HG02678 (cell line): ENCODE data around the gene CUX1.

ENCODE experiments used
- ATAC-seq: cut with Tn5 transposase; IDR thresholded peaks from one replicate; pipeline ENCODE4 v1.9.1; 2021; ENCODE audit warnings: mild to moderate bottlenecking, moderate library complexity; ENCODE audit not compliant: unreplicated experiment

CUX1 gene

GRCh38 chr7:102064361-102065025 lies 247.1 kb downstream of the CUX1 start:
- no peak for ATAC-seq

- ATAC-seq = no peak
Measured at GRCh38 chr7:102065226-102065625, 247.8 kb downstream of the CUX1 start.

- no peak for ATAC-seq
Measured at GRCh38 chr7:102066476-102066875, 249.1 kb downstream of the CUX1 start.

- no peak for ATAC-seq
Measured at GRCh38 chr7:102068846-102069245, 251.4 kb downstream of the CUX1 start.

GRCh38 chr7:102069931-102070629 lies 252.7 kb downstream of the CUX1 start:
- ATAC-seq = no peak

- no peak for ATAC-seq
Measured at GRCh38 chr7:102072003-102072402, 254.6 kb downstream of the CUX1 start.

GRCh38 chr7:102072636-102073209 lies 255.3 kb downstream of the CUX1 start:
- no peak for ATAC-seq

- ATAC-seq = no peak
Measured at GRCh38 chr7:102073931-102074880, 256.8 kb downstream of the CUX1 start.

- no peak for ATAC-seq
Measured at GRCh38 chr7:102075126-102075525, 257.7 kb downstream of the CUX1 start.

- ATAC-seq = no peak
Measured at GRCh38 chr7:102075553-102076135, 258.2 kb downstream of the CUX1 start.

GRCh38 chr7:102077081-102077480 lies 259.7 kb downstream of the CUX1 start:
- ATAC-seq = no peak

GRCh38 chr7:102079140-102080018 lies 262.0 kb downstream of the CUX1 start:
- no peak for ATAC-seq

GRCh38 chr7:102080019-102080433 lies 262.6 kb downstream of the CUX1 start:
- ATAC-seq = no peak

- ATAC-seq = no peak
Measured at GRCh38 chr7:102080434-102081243, 263.2 kb downstream of the CUX1 start.

GRCh38 chr7:102081244-102081627 lies 263.8 kb downstream of the CUX1 start:
- ATAC-seq = no peak

GRCh38 chr7:102082693-102083368 lies 265.4 kb downstream of the CUX1 start:
- no peak for ATAC-seq

GRCh38 chr7:102085218-102085772 lies 267.9 kb downstream of the CUX1 start:
- ATAC-seq = no peak
